ENCODE measurements around the gene CARF.

DNA sequence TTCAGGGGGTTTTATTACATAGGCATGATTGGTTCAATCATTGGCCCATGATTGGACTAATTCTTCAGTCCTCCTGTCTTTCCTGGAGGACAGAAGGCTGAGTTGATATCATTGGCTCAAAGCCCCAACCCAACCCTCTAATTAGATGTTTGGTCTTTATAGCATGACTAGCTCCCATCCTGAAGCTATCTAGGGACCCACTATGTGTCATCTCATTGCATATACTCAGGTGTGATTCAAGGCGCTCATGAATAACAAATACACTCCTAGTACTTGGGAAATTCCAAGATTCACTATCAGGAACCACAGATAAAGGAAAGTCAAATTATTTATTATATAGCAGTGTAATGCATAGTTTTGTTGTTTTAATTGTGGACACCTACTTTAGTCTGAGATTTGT lies 77.7 kb downstream of the CARF start:
- TF ChIP-seq, protein P1, sequence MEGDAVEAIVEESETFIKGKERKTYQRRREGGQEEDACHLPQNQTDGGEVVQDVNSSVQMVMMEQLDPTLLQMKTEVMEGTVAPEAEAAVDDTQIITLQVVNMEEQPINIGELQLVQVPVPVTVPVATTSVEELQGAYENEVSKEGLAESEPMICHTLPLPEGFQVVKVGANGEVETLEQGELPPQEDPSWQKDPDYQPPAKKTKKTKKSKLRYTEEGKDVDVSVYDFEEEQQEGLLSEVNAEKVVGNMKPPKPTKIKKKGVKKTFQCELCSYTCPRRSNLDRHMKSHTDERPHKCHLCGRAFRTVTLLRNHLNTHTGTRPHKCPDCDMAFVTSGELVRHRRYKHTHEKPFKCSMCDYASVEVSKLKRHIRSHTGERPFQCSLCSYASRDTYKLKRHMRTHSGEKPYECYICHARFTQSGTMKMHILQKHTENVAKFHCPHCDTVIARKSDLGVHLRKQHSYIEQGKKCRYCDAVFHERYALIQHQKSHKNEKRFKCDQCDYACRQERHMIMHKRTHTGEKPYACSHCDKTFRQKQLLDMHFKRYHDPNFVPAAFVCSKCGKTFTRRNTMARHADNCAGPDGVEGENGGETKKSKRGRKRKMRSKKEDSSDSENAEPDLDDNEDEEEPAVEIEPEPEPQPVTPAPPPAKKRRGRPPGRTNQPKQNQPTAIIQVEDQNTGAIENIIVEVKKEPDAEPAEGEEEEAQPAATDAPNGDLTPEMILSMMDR (optimal IDR thresholded peaks at IDR 0.05 in 1 of 3, IDR thresholded peaks at IDR 0.05 in 1 of 3, conservative IDR thresholded peaks at IDR 0.05 in 1 of 3; ENCODE audit: extremely low read depth in 1 of 3, insufficient read depth in 2 of 3, low read length in 3 of 3): no peak
- TF ChIP-seq EZH2 (IDR thresholded peaks at IDR 0.05; ENCODE audit: low read length): no peak
